Small intestine (tissue), 7 donors: ENCODE results near the gene BTBD3. TPM values are rescaled to one million over a fixed set of nuclear protein-coding genes. Genes with fewer than 3 reads are reported as not detected.
A peak's percentile ranks its signal among the peaks of the same experiment; 100 is the strongest.

Source experiments
- DNase-seq, 2 donors: peaks; one replicate each; pipeline versions ENCODE4 v3.0.0 to v3.0.0-alpha.2; 2013
- FAIRE-seq: peaks from 2 replicates; lab custom pipeline; 2012; peaks lifted over from hg19 to GRCh38; lab: Jason Lieb, UNC
- H3K27ac ChIP-seq, 3 donors: one replicate each; pipeline ENCODE4 v1.5.1; 2013; ENCODE audit warnings: low read length in 2 of 3, mild to moderate bottlenecking in 2 of 3, control low read depth in 1 of 3, inconsistent platforms in 1 of 3, low read depth in 1 of 3, moderate library complexity in 1 of 3
- H3K27me3 ChIP-seq, 3 donors: one replicate each; pipeline ENCODE4 v1.6.1; 2013; ENCODE audit warnings: low read length in 3 of 3, inconsistent platforms in 1 of 3; ENCODE audit not compliant: control insufficient read depth in 3 of 3, insufficient read depth in 3 of 3
- H3K36me3 ChIP-seq, 3 donors: one replicate each; pipeline ENCODE4 v1.6.1; 2013; ENCODE audit warnings: low read length in 3 of 3, inconsistent platforms in 1 of 3, low read depth in 1 of 3, mild to moderate bottlenecking in 1 of 3, moderate library complexity in 1 of 3; ENCODE audit not compliant: control insufficient read depth in 3 of 3, insufficient read depth in 2 of 3
- H3K4me1 ChIP-seq, 3 donors: one replicate each; pipeline ENCODE4 v1.6.1; 2013; ENCODE audit warnings: low read length in 2 of 3, inconsistent platforms in 1 of 3, low read depth in 1 of 3, mild to moderate bottlenecking in 1 of 3, moderate library complexity in 1 of 3; ENCODE audit not compliant: control insufficient read depth in 3 of 3, insufficient read depth in 2 of 3
- H3K4me3 ChIP-seq, 3 donors: one replicate each; pipeline ENCODE4 v1.5.1; 2013; ENCODE audit warnings: low read length in 3 of 3, control low read depth in 1 of 3, inconsistent platforms in 1 of 3, low read depth in 1 of 3, mild to moderate bottlenecking in 1 of 3, moderate library complexity in 1 of 3
- H3K9me3 ChIP-seq, 2 donors: one replicate each; pipeline ENCODE4 v1.6.1; 2013; ENCODE audit warnings: low read depth in 1 of 2, low read length in 1 of 2; ENCODE audit not compliant: control insufficient read depth in 2 of 2, insufficient read depth in 1 of 2
- WGBS, 3 donors: extraction: QIAGEN DNeasy Blood & Tissue Kit; methylation state at CpG; one replicate each; pipeline ENCODE4 v1.1.7; 2013; 5-methylcytosine and 5-hydroxymethylcytosine counted together
- polyA plus RNA-seq, 4 donors: library from polyadenylated mRNA; stranded (reverse) in 3 of 4; unstranded in 1 of 4; fragments of 200-250 nt in 3 of 4; fragments of 120-200 nt in 1 of 4; gene quantifications; one replicate each; pipeline versions ENCODE4 v1.2.1 to v1.2.3, GENCODE V29; 2013
- donor health status: healthy with polysubstance abuse.
- donor health status: control.
- donor health status: control.
- donor health status: Bipolar disorder and iron deficiency.
- donor health status: healthy.

The BTBD3 gene
- polyA plus RNA-seq, 4 donors = 6.9 to 50.2 (median 10.4) TPM

DNA sequence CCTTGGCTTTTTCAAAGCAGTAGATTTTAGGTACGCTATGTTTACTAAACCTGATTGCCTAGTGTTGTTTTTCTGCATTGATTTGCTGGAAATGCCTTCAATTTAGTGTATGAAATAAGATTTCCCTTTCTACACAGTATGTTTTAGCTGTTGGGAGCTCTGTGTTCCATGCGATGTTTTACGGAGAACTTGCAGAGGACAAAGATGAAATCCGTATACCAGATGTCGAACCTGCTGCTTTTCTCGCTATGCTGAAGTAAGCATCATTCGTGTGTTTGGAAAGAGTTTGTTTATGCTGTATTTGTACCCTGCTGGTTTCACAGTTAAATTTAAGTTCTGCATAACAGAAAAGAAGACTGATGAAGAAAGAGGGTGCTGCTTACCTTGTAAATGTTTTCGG is 1.9 kb downstream of the BTBD3 start:
- DNase-seq (no peak), FAIRE-seq (no peak)
- peaks cover 0 to 15% (median 4%) of the 10 kb centered on the region in 3 donors for H3K36me3 ChIP-seq
- no peaks in the 10 kb centered on the region for H3K27me3 ChIP-seq
- H3K4me1 ChIP-seq = peaks cover 0 to 6% (median 4%) of the 10 kb centered on the region in 3 donors
- H3K4me3 ChIP-seq = peak overlapping the region in 1 of 3 donors; percentile 28
- H3K9me3 ChIP-seq = no peaks in the 10 kb centered on the region
- 75 to 90% (median 89%) methylated on average over 8 of the region's 8 CpGs for WGBS, 3 donors
- H3K27ac ChIP-seq = peak overlapping the region in 1 of 3 donors; percentile 22

DNA sequence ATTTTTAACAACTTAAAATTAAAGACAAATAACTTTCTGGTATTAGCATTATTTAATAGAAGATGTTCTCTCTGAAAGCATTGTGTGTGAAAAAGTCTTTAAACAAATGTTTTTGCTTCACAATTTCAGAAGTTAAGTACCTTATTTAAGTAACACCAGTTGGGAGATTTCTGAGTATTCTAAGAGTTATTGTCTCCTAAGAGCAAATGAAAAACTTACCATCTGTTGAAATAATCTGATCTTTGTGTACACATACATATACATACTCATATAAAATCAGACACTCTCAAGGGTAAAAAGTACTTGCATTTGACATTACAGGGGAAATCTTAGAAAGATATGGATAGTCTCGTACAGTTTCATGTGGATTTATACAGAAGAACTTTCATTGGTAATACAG is 2.4 kb downstream of the BTBD3 start:
- DNase-seq (no peak), FAIRE-seq (no peak)
- 68 to 93% (median 88%) methylated on average over 1 of the region's 1 CpG for WGBS, 3 donors
- Histone ChIP-seq H3K4me1 (peaks cover 0 to 6% (median 4%) of the 10 kb centered on the region in 3 donors), H3K36me3 (peaks cover 0 to 18% (median 4%) of the 10 kb centered on the region in 3 donors), H3K4me3 (no peak overlapping the region), H3K9me3 (no peaks in the 10 kb centered on the region), H3K27me3 (no peaks in the 10 kb centered on the region), H3K27ac (no peak overlapping the region)

DNA sequence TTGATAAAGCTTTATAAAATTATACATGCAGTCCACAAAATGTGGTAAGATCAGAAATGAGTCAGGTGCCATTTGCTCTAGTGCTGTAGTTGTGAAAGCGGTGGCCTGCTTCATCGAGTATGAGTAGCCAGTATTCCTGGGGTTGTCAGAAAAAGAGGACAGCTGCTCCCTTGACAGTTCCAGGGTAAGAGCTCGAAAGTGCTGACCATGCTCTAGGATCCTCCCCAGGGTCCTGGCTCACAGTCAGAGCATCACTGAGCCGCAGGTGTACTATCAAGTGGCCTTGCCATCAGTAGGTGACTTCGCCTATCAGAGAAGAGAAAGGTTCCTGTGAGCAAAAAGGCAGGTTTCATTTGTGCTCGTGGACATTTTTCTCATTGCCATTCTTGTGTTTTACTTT is 3.6 kb downstream of the BTBD3 start:
- no peak overlapping the region for H3K27ac ChIP-seq

GRCh38 chr20:11922561-11922960 is 4.9 kb downstream of the BTBD3 start:
- Histone ChIP-seq H3K4me1 (peaks cover 0 to 5% (median 4%) of the 10 kb centered on the region in 3 donors), H3K27ac (no peak overlapping the region), H3K9me3 (no peaks in the 10 kb centered on the region), H3K27me3 (no peaks in the 10 kb centered on the region), H3K36me3 (peaks cover 0 to 20% (median 5%) of the 10 kb centered on the region in 3 donors), H3K4me3 (peak overlapping the region in 1 of 3 donors; percentile 6)
- no peak for FAIRE-seq
- DNase-seq = no peak
- 78 to 97% (median 91%) methylated on average over 4 of the region's 4 CpGs for WGBS, 3 donors

More for the DNA sequence above, 3.6 kb downstream of the BTBD3 start:
- no peak for DNase-seq
- peaks cover 0 to 6% (median 4%) of the 10 kb centered on the region in 3 donors for H3K4me1 ChIP-seq
- no peak for FAIRE-seq
- peaks cover 0 to 20% (median 4%) of the 10 kb centered on the region in 3 donors for H3K36me3 ChIP-seq
- H3K9me3 ChIP-seq = no peaks in the 10 kb centered on the region
- WGBS, 3 donors = 89 to 94% (median 93%) methylated on average over 6 of the region's 6 CpGs
- H3K4me3 ChIP-seq = no peak overlapping the region
- no peaks in the 10 kb centered on the region for H3K27me3 ChIP-seq

DNA sequence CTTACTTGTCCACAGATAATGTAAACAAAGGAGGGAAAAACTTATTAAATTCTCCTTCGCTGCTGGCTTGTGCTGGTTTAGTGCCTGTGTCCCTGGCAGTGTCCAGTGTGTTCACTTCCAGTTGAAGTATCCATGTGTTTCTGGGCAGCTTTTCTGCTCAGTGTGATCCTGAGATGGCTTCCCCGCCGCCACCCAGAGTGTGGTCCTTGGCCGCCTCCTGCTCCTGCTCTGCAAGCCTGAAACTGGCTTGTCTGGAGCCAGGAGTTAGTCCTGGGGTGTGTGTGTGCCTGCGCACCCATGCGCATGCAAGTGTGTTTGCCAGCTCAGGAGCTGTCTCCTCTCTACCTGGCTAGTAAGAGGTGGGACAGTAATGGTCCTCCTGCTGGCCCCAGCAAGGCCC is 7.2 kb downstream of the BTBD3 start:
- H3K27me3 ChIP-seq = no peaks in the 10 kb centered on the region
- H3K36me3 ChIP-seq = peaks cover 0 to 20% (median 5%) of the 10 kb centered on the region in 3 donors
- H3K9me3 ChIP-seq = no peaks in the 10 kb centered on the region
- no peaks in the 10 kb centered on the region for H3K4me1 ChIP-seq
- no peak overlapping the region for H3K4me3 ChIP-seq
- FAIRE-seq (no peak), DNase-seq (no peak)
- no peak overlapping the region for H3K27ac ChIP-seq
- 92 to 99% (median 93%) methylated on average over 6 of the region's 6 CpGs for WGBS, 3 donors

DNA sequence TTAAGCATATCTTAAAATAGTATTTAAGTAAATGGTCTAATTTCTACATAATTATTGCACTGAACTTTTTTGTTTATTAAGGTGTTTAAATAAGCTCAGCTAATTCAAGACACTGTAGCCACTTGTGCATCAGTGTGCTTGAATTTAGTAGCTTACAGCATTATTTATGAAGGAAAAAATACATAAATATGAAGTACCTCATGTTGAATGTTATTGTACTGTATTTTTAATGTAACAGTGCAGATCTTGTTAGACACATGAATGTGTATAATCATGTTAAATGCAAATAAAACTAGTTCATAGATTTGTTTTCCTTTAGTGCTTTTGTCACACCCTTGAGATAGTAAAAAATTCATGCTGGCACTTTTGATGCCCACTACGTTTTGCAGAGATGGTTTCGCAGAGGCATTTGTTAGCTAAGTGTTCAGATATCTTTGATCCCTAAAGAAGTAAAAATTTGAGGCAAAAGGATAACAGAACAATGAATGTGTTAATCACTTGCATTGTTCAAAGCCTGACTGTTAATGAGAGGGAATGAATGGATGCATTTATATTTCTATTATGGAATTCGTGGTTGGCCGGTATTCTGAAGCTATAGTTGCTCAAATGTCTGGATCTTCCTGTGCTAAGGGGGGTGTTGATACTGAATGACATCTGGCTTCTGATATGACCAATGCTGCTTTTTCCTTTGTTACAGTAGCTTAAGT is 8.8 kb downstream of the BTBD3 start:
- peaks cover 0 to 21% (median 5%) of the 10 kb centered on the region in 3 donors for H3K36me3 ChIP-seq
- H3K9me3 ChIP-seq = no peaks in the 10 kb centered on the region
- H3K27ac ChIP-seq = no peak overlapping the region
- no peak for FAIRE-seq
- 89 to 91% (median 90%) methylated on average over 4 of the region's 4 CpGs for WGBS, 3 donors
- no peak for DNase-seq
- H3K4me3 ChIP-seq = no peak overlapping the region
- H3K27me3 ChIP-seq = no peaks in the 10 kb centered on the region
- no peaks in the 10 kb centered on the region for H3K4me1 ChIP-seq

DNA sequence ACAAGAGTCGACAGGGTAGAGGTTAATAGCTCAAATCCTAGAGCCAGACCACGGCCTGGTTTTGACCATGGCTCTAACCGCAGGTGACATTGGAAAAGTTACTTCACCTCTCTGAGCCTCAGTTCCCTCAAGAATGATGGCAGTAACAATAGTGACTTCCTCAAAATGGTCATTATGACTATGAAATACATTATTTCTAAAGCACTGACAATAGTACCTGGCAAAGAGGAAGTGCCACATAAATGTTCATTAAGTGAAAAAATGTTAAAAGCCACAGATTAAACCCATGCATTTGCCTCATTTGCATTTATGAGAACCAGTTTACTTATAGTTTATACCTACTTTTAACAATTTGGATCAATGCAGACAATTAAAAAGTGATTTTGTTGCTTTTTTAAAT is 12.3 kb downstream of the BTBD3 start:
- Histone ChIP-seq H3K36me3 (peaks cover 0 to 7% (median 2%) of the 10 kb centered on the region in 3 donors), H3K27ac (no peak overlapping the region), H3K4me1 (peaks cover 0 to 3% (median 0%) of the 10 kb centered on the region in 3 donors), H3K4me3 (no peak overlapping the region), H3K9me3 (no peaks in the 10 kb centered on the region), H3K27me3 (no peaks in the 10 kb centered on the region)
- DNase-seq (no peak), FAIRE-seq (no peak)
- 89 to 95% (median 92%) methylated on average over 3 of the region's 3 CpGs for WGBS, 3 donors

DNA sequence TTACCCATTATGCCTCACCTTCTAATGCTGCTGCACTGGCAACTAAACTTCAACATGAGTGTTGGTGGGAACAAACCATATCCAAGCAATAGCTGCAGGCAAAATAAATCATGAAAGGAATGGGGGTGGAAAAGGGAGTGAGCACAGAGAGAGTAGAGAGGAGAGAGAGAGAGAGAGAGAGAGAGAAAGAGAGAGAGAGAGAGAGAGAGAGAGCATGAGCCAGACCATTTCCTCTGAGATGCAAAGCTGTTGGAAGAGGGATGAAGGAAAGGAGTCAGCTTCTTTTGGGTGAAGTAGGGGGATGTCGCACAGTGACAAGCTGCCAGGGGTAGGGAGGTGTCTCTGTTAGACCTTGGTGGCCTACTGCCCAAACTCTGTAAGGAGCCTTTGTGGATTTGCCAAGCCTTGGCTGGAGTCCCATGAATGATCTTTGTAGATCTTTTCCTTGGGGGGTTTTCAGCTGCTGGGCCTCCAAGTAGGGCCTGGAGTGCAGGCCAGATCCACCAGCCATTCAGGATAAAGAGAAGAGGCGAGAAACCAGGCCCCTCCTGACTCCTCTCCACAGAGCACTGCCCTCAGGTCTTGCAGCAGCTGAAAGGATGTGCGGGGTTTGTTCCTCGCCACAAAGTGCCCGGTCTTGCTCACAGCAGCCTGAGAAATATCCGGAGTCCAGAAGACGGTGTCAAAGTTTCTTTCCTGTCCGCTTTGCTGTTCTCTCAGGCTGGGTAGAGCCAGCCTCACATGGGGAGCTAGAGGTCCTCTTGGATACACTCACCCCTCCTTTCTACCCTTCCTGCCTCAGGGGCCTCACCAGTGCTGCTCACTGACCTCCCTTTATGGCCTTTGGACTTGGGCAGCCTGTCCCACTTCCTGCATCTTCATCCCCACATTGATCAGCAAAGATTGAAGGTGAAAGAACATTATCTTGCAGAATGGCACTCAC is 17.8 kb downstream of the BTBD3 start:
- DNase-seq = peak in 1 of 2 donors; percentile 73

More for the DNA sequence above, 17.8 kb downstream of the BTBD3 start:
- Histone ChIP-seq H3K4me1 (peaks cover 0 to 17% (median 0%) of the 10 kb centered on the region in 3 donors), H3K36me3 (peaks cover 0 to 4% (median 0%) of the 10 kb centered on the region in 3 donors), H3K27ac (peak overlapping the region in 1 of 3 donors; percentile 71), H3K4me3 (no peak overlapping the region), H3K9me3 (no peaks in the 10 kb centered on the region), H3K27me3 (no peaks in the 10 kb centered on the region)
- WGBS, 3 donors = 79 to 84% (median 83%) methylated on average over 8 of the region's 8 CpGs
- FAIRE-seq = no peak
